Ishikawa (cell line): Measurements from ENCODE around the gene CYBB.

ENCODE experiments used
- CEBPB ChIP-seq: IDR thresholded peaks from 2 replicates; pipeline ENCODE4 v1.6.1; 2012
- CREB1 ChIP-seq: IDR thresholded peaks from 2 replicates; pipeline ENCODE4 v1.6.1; 2012; ENCODE audit warnings: low read depth
- EGR1 ChIP-seq: IDR thresholded peaks from 2 replicates; pipeline ENCODE4 v1.6.1; 2012
- EP300 ChIP-seq: IDR thresholded peaks from 2 replicates; pipeline ENCODE4 v1.6.1; 2012; ENCODE audit warnings: borderline replicate concordance
- FOXM1 ChIP-seq: IDR thresholded peaks from 2 replicates; pipeline ENCODE4 v1.6.1; 2012; ENCODE audit warnings: low read depth, borderline replicate concordance
- NFIC ChIP-seq: IDR thresholded peaks from 2 replicates; pipeline ENCODE4 v1.6.1; 2012
- RAD21 ChIP-seq: IDR thresholded peaks from 2 replicates; pipeline ENCODE4 v1.6.1; 2012; ENCODE audit warnings: low read depth
- TAF1 ChIP-seq: IDR thresholded peaks from 2 replicates; pipeline ENCODE4 v1.6.1; 2012; ENCODE audit warnings: low read depth, mild to moderate bottlenecking
- TCF12 ChIP-seq: IDR thresholded peaks from 2 replicates; pipeline ENCODE4 v1.6.1; 2012; ENCODE audit warnings: low read depth
- TEAD4 ChIP-seq: IDR thresholded peaks from 2 replicates; pipeline ENCODE4 v1.6.1; 2012
- USF1 ChIP-seq: IDR thresholded peaks from 2 replicates; pipeline ENCODE4 v1.6.1; 2012
- YY1 ChIP-seq: IDR thresholded peaks from 2 replicates; pipeline ENCODE4 v1.6.1; 2012; ENCODE audit warnings: low read depth
- ZBTB7A ChIP-seq: IDR thresholded peaks from 2 replicates; pipeline ENCODE4 v1.6.1; 2012; ENCODE audit warnings: low read depth
- TF ChIP-seq, protein P1 (sequence below): IDR thresholded peaks from 2 replicates; pipeline ENCODE4 v1.6.1; 2012; ENCODE audit warnings: low read depth, mild to moderate bottlenecking
- TF ChIP-seq, protein P2 (sequence below): IDR thresholded peaks from 2 replicates; pipeline ENCODE4 v1.6.1; 2012

The CYBB gene

GRCh38 chrX:37781814-37782213 lies 2.0 kb downstream of the CYBB start:
- TF ChIP-seq RAD21: no peak
- no peak for TF ChIP-seq FOXM1
- TF ChIP-seq CREB1: no peak
- TF ChIP-seq EGR1: no peak
- TF ChIP-seq, protein P1, sequence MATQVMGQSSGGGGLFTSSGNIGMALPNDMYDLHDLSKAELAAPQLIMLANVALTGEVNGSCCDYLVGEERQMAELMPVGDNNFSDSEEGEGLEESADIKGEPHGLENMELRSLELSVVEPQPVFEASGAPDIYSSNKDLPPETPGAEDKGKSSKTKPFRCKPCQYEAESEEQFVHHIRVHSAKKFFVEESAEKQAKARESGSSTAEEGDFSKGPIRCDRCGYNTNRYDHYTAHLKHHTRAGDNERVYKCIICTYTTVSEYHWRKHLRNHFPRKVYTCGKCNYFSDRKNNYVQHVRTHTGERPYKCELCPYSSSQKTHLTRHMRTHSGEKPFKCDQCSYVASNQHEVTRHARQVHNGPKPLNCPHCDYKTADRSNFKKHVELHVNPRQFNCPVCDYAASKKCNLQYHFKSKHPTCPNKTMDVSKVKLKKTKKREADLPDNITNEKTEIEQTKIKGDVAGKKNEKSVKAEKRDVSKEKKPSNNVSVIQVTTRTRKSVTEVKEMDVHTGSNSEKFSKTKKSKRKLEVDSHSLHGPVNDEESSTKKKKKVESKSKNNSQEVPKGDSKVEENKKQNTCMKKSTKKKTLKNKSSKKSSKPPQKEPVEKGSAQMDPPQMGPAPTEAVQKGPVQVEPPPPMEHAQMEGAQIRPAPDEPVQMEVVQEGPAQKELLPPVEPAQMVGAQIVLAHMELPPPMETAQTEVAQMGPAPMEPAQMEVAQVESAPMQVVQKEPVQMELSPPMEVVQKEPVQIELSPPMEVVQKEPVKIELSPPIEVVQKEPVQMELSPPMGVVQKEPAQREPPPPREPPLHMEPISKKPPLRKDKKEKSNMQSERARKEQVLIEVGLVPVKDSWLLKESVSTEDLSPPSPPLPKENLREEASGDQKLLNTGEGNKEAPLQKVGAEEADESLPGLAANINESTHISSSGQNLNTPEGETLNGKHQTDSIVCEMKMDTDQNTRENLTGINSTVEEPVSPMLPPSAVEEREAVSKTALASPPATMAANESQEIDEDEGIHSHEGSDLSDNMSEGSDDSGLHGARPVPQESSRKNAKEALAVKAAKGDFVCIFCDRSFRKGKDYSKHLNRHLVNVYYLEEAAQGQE: no peak
- no peak for TF ChIP-seq EP300
- no peak for TF ChIP-seq CEBPB
- TF ChIP-seq NFIC: no peak

DNA sequence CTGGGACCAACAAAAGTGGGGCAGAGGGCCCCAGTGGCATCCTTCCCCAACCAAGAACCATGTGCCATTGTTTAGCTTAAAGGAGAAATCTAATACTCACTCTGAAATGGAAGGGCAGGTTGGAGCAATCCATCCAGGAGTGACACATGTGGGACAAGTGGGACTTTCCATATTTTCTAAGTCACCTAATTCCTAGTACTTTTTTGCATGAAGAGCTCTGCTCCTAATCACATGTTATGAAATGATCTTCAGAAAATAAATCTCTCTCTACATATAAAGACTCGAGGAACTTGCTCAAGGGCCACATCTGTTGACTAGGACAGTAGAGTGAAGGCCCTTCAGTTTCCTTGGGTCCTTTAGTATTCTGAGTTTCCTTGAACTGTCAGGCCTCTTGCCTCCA lies 2.5 kb downstream of the CYBB start:
- TF ChIP-seq FOXM1 (no peak), CREB1 (no peak), RAD21 (no peak)
- TF ChIP-seq, protein P1: no peak

GRCh38 chrX:37783305-37783704 lies 3.4 kb downstream of the CYBB start:
- no peak for TF ChIP-seq FOXM1

DNA sequence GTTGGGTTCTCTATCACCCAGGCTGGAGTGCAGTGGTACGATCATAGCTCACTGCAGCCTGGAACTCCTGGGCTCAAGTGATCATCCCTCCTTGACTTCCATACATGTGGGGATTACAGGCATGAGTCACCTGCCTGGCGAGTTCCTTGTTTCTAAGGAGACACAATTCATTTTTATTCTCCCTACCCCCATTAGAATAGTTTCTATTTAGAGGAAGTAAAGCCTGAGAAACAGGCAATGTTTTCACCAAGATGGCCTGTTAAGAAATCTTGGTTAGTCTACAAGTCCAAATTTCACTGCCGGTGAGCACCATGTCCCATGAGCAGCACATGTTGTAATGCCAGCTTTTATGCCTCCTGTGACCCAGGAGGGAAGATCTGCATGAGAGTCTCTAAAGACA lies 5.7 kb downstream of the CYBB start:
- TF ChIP-seq TCF12: no peak

DNA sequence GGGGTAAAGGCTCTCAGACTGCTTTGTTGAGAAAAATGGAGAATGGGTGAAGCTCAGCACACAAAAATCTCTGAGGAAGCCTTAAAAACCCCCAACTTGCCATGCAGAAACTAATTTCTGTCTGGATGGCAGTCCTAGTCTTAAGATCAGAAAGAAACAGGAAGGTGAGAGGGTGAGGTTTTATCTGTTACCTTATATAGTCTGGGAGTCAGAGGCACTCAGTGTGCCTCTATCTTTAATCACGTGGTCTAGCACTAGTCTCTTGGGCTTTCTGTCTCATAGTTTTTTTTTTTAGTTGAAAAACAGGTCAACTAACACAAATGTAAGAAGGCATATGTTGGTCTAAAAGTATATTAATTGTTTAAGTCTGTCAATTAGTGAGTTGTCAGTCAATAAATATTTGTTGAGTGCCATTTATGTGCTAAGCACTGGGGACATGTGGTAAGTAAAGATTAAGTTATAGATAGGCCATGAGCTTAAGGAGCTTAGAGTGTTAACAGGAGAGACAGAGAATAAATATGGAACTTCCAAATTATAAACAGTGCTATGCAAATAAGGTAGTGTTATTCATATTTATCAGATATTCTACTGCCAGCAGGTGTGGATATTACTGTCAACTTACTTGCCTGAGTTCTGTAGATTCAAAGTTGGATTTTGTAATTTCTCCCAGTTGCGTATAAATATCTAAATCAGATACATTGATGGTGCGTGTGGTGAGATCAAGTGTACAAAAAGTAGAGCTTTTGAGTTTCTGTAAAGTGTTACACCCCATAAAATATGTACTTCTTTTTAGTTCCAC lies 7.0 kb downstream of the CYBB start:
- TF ChIP-seq TAF1 (no peak), CEBPB (no peak), TCF12 (no peak), YY1 (no peak), RAD21 (no peak), CREB1 (no peak), ZBTB7A (no peak), EGR1 (no peak), TEAD4 (no peak), NFIC (no peak), FOXM1 (no peak), USF1 (no peak), EP300 (no peak)
- TF ChIP-seq, protein P2, sequence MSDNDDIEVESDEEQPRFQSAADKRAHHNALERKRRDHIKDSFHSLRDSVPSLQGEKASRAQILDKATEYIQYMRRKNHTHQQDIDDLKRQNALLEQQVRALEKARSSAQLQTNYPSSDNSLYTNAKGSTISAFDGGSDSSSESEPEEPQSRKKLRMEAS: no peak
- TF ChIP-seq, protein P1: no peak

DNA sequence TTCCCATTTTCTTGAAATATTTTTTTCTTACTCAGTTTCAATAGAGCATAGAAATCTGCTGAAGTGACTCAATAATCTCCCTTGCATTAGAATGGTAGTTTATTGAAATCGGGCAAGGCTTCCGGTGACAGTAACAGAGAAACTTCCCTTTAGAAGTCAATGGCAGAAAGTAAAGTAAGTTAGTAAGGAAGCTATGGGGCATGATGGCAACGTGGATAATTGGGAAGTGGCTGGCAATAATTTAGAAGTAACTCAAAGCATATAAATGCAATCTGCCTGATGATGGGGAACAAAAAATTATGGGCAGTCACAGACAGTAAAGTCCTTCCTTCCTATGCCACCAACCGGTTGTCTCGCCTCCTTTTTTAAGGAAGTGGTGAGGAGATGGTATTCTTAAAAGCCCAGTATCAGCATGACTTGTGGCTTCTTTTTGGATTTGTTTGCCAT lies 7.6 kb downstream of the CYBB start:
- TF ChIP-seq TAF1 (no peak), FOXM1 (no peak), ZBTB7A (no peak), TEAD4 (no peak), EGR1 (no peak), CREB1 (no peak)
